Osteocyte (in vitro differentiated cells): ENCODE results near the gene EIPR1. TPM values are rescaled to one million over a fixed set of nuclear protein-coding genes. Genes with fewer than 3 reads are reported as not detected.

ENCODE experiments used
- DNase-seq: peaks from one replicate; pipeline ENCODE4 v3.0.0; 2021; ENCODE audit warnings: mixed read lengths; ENCODE audit not compliant: unreplicated experiment; ENCODE audit errors: extremely low spot score
- H3K27ac Mint-ChIP-seq: one replicate; pipeline ENCODE4 v1.8.0; 2021; ENCODE audit warnings: mild to moderate bottlenecking, mixed read lengths; ENCODE audit not compliant: unreplicated experiment
- H3K27me3 Mint-ChIP-seq: one replicate; pipeline ENCODE4 v1.8.0; 2021; ENCODE audit warnings: mixed read lengths; ENCODE audit not compliant: unreplicated experiment
- H3K36me3 Mint-ChIP-seq: one replicate; pipeline ENCODE4 v1.8.0; 2021; ENCODE audit warnings: mixed read lengths; ENCODE audit not compliant: unreplicated experiment
- H3K4me1 Mint-ChIP-seq: one replicate; pipeline ENCODE4 v1.8.0; 2021; ENCODE audit warnings: mixed read lengths; ENCODE audit not compliant: unreplicated experiment
- H3K4me3 Mint-ChIP-seq: one replicate; pipeline ENCODE4 v1.8.0; 2021; ENCODE audit warnings: mild to moderate bottlenecking, moderate library complexity, mixed read lengths; ENCODE audit not compliant: unreplicated experiment
- H3K9me3 Mint-ChIP-seq: one replicate; pipeline ENCODE4 v1.8.0; 2021; ENCODE audit warnings: mixed read lengths; ENCODE audit not compliant: unreplicated experiment
- total RNA-seq: library from RNA; stranded (reverse); gene quantifications from 2 replicates; pipeline ENCODE4 v1.2.1, GENCODE V29; 2021
- TF ChIP-seq, protein P1 (sequence below): fragments of 200-600 bp; sonication (generic); IDR thresholded peaks from 2 replicates; pipeline ENCODE4 v1.5.0; 2021; ENCODE audit warnings: antibody characterized with exemption, mild to moderate bottlenecking, moderate library complexity

The EIPR1 gene
- total RNA-seq, 1 donor from 2014 or later = 19.9 TPM

DNA sequence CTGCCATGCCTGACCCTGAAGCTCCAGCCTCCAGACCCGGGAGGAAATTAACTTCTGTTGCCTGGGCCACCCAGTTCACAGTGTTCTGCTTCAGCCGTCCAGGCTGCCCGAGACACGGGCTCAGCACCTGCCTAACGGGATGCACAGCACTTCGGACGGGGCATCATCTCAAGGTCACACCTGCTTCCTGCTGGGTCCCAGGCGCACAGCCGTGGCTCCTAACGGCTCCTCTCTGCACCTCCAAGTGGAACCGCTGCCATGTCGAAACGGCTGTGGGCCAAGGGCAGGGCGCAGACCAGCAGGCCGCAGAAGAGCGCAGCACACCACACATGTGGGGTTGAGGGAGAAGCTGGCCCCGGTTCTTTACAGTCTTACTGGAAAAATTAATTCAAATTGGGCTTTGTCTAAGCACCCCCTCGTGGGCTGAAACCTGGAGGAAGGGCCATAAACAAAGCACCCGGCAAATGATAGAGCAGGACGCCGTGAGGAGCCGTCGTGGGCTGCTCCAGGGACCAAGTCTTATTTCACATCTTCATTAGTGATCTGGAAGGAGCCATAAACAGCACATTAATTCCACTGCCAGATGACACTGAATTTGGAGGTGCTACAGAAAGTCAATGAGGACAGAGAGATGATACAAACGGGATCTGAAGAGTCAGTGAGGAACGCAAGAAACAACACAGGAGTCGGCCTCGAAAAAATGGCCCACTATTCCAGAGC, 59.6 kb downstream of the EIPR1 start:
- Mint-ChIP-seq H3K36me3 (no peaks in the 10 kb centered on the region), H3K27ac (no peak overlapping the region), H3K4me3 (no peak overlapping the region), H3K4me1 (no peaks in the 10 kb centered on the region), H3K27me3 (no peaks in the 10 kb centered on the region), H3K9me3 (no peaks in the 10 kb centered on the region)
- TF ChIP-seq, protein P1, sequence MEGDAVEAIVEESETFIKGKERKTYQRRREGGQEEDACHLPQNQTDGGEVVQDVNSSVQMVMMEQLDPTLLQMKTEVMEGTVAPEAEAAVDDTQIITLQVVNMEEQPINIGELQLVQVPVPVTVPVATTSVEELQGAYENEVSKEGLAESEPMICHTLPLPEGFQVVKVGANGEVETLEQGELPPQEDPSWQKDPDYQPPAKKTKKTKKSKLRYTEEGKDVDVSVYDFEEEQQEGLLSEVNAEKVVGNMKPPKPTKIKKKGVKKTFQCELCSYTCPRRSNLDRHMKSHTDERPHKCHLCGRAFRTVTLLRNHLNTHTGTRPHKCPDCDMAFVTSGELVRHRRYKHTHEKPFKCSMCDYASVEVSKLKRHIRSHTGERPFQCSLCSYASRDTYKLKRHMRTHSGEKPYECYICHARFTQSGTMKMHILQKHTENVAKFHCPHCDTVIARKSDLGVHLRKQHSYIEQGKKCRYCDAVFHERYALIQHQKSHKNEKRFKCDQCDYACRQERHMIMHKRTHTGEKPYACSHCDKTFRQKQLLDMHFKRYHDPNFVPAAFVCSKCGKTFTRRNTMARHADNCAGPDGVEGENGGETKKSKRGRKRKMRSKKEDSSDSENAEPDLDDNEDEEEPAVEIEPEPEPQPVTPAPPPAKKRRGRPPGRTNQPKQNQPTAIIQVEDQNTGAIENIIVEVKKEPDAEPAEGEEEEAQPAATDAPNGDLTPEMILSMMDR = no peak
- DNase-seq = no peak

DNA sequence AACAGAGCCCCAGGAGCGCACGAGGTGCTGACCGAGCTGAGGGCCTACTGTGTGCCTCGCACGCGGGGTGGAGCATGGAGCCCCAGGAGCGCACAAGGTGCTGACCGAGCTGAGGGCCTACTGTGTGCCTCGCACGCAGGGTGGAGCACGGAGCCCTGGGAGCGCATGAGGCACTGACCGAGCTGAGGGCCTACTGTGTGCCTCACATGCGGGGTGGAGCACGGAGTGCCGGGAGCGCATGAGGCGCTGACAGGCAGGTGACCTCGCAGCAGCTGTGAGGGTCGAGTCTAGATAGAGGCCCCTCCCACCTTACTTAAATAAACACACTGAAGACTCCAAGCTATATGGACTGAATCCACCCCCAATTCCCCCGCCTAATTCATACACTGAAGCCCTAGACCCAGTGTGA, 60.3 kb downstream of the EIPR1 start:
- DNase-seq = no peak
- Mint-ChIP-seq H3K27me3 (no peaks in the 10 kb centered on the region), H3K4me3 (no peak overlapping the region)

DNA sequence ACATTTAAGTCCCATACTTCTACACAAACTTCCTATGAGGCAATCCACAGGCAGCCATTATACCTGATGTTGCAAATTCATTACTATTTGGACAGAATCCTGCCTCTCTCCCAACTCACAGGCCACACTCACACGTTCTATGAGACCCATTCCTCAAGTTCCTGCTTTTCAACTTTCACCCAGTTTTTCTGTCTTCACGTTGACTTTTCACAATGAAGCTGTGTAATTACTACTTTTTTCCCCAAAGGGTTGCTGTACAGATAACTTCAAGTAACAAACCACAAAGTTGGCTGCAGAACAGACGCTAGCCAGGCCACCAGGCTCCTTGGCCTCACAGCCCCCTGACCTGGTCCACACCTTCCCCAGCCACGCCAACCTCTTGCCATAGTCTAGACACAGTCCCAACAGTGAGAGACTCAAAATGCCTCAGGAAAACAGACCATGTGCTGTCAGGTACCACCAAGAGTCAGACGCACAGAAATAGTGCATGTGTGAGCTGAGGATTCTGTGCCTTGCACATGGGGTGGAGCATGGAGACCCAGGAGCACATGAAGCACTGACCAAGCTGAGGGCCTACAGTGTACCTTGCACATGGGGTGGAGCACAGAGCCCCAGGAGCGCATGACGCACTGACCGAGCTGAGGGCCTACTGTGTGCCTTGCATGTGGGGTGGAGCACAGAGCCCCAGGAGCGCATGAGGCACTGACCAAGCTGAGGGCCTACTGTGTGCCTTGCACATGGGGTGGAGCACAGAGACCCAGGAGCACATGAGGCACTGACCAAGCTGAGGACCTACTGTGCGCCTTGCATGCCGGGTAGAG, 61.0 kb downstream of the EIPR1 start:
- no peak overlapping the region for H3K27ac Mint-ChIP-seq
- TF ChIP-seq, protein P1 = no peak
- no peaks in the 10 kb centered on the region for H3K4me1 Mint-ChIP-seq
- no peak overlapping the region for H3K4me3 Mint-ChIP-seq
- DNase-seq = no peak
- no peaks in the 10 kb centered on the region for H3K36me3 Mint-ChIP-seq
- no peaks in the 10 kb centered on the region for H3K9me3 Mint-ChIP-seq
- no peaks in the 10 kb centered on the region for H3K27me3 Mint-ChIP-seq

More for the DNA sequence above, 60.3 kb downstream of the EIPR1 start:
- no peaks in the 10 kb centered on the region for H3K4me1 Mint-ChIP-seq
- no peaks in the 10 kb centered on the region for H3K36me3 Mint-ChIP-seq
- H3K9me3 Mint-ChIP-seq = no peaks in the 10 kb centered on the region
- H3K27ac Mint-ChIP-seq = no peak overlapping the region
- TF ChIP-seq, protein P1 = no peak

DNA sequence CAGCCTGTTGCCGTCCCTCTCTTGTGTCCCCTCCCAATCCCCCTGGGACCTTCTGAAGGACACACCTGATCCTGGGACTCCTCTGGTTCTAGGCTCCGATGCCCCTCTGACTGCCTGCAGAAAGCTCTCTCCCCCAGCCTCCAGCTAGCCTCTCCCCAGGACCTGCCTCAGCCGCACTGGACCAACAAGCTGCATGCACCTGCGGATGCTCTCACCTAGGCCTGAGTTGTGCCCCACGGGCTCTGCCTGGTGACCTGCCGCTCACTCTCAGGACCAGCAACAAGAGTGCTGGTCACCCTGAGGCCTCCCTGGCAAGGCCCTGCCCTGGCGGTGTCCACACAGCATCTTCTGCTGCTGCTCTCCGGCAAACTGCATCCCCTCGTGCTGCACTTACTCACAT, 63.0 kb downstream of the EIPR1 start:
- no peaks in the 10 kb centered on the region for H3K36me3 Mint-ChIP-seq
- no peaks in the 10 kb centered on the region for H3K4me1 Mint-ChIP-seq
- TF ChIP-seq, protein P1 = no peak
- H3K9me3 Mint-ChIP-seq = no peaks in the 10 kb centered on the region
- DNase-seq = no peak
- no peaks in the 10 kb centered on the region for H3K27me3 Mint-ChIP-seq
- H3K4me3 Mint-ChIP-seq = no peak overlapping the region
- H3K27ac Mint-ChIP-seq = no peak overlapping the region

DNA sequence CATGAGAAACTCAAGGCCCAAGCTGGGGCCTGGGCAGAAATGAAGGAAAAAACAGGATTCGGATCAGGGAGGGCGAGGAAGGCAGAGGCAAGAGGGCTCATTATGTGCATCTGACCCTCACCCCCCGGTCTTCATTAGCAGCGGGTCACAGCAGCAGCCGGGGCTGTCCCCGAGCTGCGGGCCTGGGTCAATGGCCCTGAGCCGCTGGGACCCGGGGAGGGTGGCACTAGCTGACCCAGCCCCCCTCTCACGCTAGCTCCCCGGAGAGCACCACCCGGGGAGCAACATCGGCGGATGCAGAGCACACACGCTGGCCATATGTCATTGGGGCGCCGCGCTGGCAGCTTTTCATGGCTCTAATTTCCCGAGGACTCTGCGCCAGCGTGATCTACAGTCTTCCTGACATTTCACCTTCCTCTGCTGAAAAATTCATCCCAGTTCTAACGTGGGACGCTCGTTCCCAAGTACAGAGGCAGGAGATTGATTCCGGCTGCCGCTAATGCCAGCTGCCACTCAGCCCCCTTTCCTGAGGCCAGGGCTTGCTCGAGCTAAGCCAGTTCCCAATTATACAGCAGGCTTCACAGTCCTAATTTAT, 63.7 kb downstream of the EIPR1 start:
- no peaks in the 10 kb centered on the region for H3K4me1 Mint-ChIP-seq
- H3K9me3 Mint-ChIP-seq = no peaks in the 10 kb centered on the region
- no peak for DNase-seq
- no peaks in the 10 kb centered on the region for H3K27me3 Mint-ChIP-seq
- TF ChIP-seq, protein P1 = no peak
- H3K4me3 Mint-ChIP-seq = no peak overlapping the region
- no peak overlapping the region for H3K27ac Mint-ChIP-seq
- no peaks in the 10 kb centered on the region for H3K36me3 Mint-ChIP-seq
